GM06990 (cell line): Measurements from ENCODE around the gene MRPS11.

Experiments used
- DNase-seq: peaks from one replicate; pipeline ENCODE4 v3.0.0-alpha.2; 2011; ENCODE audit not compliant: insufficient read length; ENCODE audit errors: extremely low read depth
- H3K27me3 ChIP-seq: replicated peaks from 2 replicates; pipeline ENCODE4 v1.6.0; 2011; ENCODE audit warnings: low read length; ENCODE audit not compliant: control insufficient read depth, insufficient read depth
- H3K36me3 ChIP-seq: 2 replicates; pipeline ENCODE4 v1.5.1; 2011; ENCODE audit warnings: low read length; ENCODE audit not compliant: control insufficient read depth, insufficient read depth
- H3K4me3 ChIP-seq: replicated peaks from 2 replicates; pipeline ENCODE4 v1.5.1; 2011; ENCODE audit warnings: low read depth, mild to moderate bottlenecking, control low read depth, low read length
- TF ChIP-seq, protein P1 (sequence below): IDR thresholded peaks from 2 replicates; pipeline ENCODE4 v1.5.1; 2011; ENCODE audit warnings: low read length, control low read depth, mild to moderate bottlenecking, inconsistent platforms; ENCODE audit not compliant: insufficient read depth, poor library complexity, severe bottlenecking

MRPS11 gene

DNA sequence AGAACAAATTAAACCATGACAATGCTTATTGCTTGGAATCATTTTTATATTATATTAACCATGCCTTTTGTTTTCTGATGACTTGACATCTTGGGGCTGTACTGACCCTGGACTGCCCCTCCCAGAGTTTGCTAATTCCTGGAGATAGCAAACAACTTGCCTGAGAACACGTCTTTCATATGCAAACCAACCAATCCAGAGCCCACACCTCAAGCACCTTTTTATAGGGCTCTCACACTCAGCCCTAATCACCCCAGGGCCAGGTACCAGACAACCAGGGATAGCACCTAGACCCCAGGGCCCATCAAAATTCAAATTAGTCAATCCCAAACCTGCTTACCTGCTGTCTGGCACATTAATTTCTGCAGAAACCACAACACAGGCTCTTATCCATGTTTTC is 36.9 kb downstream of the MRPS11 start:
- TF ChIP-seq, protein P1, sequence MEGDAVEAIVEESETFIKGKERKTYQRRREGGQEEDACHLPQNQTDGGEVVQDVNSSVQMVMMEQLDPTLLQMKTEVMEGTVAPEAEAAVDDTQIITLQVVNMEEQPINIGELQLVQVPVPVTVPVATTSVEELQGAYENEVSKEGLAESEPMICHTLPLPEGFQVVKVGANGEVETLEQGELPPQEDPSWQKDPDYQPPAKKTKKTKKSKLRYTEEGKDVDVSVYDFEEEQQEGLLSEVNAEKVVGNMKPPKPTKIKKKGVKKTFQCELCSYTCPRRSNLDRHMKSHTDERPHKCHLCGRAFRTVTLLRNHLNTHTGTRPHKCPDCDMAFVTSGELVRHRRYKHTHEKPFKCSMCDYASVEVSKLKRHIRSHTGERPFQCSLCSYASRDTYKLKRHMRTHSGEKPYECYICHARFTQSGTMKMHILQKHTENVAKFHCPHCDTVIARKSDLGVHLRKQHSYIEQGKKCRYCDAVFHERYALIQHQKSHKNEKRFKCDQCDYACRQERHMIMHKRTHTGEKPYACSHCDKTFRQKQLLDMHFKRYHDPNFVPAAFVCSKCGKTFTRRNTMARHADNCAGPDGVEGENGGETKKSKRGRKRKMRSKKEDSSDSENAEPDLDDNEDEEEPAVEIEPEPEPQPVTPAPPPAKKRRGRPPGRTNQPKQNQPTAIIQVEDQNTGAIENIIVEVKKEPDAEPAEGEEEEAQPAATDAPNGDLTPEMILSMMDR, result no peak

DNA sequence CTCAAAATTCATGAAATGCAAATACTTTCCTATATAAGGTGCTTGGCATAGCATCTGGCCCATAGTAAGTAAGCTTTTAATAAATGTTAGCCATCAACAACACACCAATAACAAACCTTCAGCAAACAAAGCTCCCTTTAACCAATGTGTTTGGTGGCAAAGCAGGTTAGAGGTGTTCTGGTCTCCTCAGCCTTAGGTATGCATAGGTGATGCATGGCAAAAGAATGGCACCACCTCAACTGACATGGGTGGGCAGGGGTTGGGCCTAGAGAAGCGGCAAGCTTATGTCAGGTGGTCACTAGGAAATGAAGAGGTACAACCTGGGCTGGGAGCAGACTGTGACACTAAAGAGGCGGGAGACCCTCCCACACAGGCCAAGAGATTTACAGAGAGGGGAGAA is 38.2 kb downstream of the MRPS11 start:
- DNase-seq, result no peak
- TF ChIP-seq, protein P1, result no peak
- H3K4me3 ChIP-seq, result no peak overlapping the region
- no peaks in the 10 kb centered on the region for H3K27me3 ChIP-seq
- H3K36me3 ChIP-seq, result no peaks in the 10 kb centered on the region

More for the DNA sequence above, 36.9 kb downstream of the MRPS11 start:
- Histone ChIP-seq H3K4me3 (no peak overlapping the region), H3K27me3 (no peaks in the 10 kb centered on the region), H3K36me3 (no peaks in the 10 kb centered on the region)
- DNase-seq, result no peak

DNA sequence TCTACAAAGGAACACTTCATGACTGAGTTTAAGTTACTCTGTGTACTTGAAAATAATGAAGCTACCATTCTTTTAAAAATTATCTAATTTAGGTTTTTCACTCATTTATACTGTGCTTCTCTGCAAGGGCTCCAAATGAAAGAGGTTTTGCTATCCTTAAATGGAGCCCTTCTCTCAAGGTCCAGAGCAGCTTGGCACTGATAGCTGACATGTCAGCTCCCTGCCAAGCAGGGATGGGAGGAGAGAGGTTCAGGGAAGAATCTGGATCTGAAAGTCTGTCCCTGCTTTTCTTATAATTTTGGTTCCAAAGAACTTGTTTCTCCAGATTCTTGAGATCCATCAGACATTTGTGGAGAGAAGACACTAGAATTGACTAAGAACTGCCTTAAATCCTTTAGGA is 39.1 kb downstream of the MRPS11 start:
- Histone ChIP-seq H3K36me3 (no peaks in the 10 kb centered on the region), H3K4me3 (no peak overlapping the region), H3K27me3 (no peaks in the 10 kb centered on the region)
- DNase-seq, result no peak
- TF ChIP-seq, protein P1, result no peak

DNA sequence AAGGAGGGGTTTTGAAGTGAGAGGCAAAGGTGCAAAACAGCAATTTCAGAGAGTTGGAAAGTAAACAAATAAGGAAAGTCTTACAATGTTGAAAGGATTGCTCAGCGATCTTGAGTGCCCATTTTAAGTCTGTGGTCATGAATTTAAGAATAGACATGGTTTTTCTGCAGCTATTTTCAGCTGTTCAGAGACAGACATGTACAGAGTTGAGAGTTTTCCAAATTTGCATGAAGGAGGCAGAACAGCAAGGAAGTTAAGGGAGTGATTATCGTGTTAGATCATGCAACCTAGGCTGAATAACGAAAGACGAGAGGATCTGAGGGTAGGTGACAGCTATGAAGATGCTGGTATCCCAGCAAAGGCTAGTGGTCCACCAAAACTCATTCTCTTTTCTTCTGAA is 41.8 kb downstream of the MRPS11 start:
- no peaks in the 10 kb centered on the region for H3K36me3 ChIP-seq
- TF ChIP-seq, protein P1, result no peak
- no peak for DNase-seq

DNA sequence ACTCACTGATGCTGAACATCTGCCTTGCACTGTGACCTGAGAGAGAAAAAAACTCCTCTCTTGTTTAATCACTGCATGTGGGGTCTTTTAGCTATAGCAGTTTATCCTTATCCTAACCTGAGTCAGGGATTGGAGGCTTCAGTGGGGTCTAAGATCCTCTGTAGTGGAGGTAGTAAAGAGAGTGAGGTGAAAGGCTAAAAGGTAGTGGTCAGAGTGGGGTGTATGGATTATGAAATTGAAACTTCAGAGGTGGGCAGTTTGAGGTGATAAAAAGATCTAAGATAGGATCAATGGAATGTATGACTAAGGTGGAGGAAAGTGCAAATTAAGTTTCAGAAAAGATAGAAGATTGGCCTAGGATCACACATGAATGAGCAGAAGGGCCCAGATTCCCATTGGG is 42.5 kb downstream of the MRPS11 start:
- Histone ChIP-seq H3K27me3 (no peaks in the 10 kb centered on the region), H3K4me3 (no peak overlapping the region), H3K36me3 (no peaks in the 10 kb centered on the region)
- TF ChIP-seq, protein P1, result no peak
- no peak for DNase-seq

More for the DNA sequence above, 41.8 kb downstream of the MRPS11 start:
- H3K4me3 ChIP-seq, result no peak overlapping the region
- no peaks in the 10 kb centered on the region for H3K27me3 ChIP-seq

DNA sequence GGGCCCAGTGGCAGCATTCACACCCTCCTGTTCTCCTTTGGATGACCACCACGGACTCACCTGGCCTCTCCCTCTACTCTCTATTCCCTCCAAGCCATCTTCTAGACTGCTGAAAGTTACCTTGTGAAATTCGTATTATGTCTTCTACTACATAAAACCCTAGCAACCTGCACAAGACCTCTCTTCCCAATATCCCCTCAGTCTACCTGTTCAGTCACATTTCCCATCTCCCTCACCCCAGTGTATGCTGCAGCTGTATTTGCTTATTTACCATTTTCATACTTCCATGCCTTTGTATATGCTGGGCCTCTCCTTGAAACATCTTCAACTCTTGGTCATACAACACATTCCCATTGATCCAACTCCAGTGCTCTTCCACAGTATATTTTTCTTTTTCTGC is 43.7 kb downstream of the MRPS11 start:
- H3K27me3 ChIP-seq, result no peaks in the 10 kb centered on the region

More for the DNA sequence above, 43.7 kb downstream of the MRPS11 start:
- no peak for DNase-seq
- H3K36me3 ChIP-seq, result no peaks in the 10 kb centered on the region
- no peak overlapping the region for H3K4me3 ChIP-seq
- TF ChIP-seq, protein P1, result no peak
